GM12801 (cell line): Measurements from ENCODE around the gene WDFY4.

Experiments
- CTCF ChIP-seq: IDR thresholded peaks from one replicate; pipeline ENCODE4 v1.5.1; 2011; ENCODE audit warnings: control low read depth; ENCODE audit not compliant: insufficient read length; ENCODE audit errors: extremely low read depth

WDFY4 gene

GRCh38 chr10:48890888-48891850 is 206.5 kb downstream of the WDFY4 start:
- no peak for TF ChIP-seq CTCF

- TF ChIP-seq CTCF, result no peak
Observed at GRCh38 chr10:48894911-48895802, 210.5 kb downstream of the WDFY4 start.

DNA sequence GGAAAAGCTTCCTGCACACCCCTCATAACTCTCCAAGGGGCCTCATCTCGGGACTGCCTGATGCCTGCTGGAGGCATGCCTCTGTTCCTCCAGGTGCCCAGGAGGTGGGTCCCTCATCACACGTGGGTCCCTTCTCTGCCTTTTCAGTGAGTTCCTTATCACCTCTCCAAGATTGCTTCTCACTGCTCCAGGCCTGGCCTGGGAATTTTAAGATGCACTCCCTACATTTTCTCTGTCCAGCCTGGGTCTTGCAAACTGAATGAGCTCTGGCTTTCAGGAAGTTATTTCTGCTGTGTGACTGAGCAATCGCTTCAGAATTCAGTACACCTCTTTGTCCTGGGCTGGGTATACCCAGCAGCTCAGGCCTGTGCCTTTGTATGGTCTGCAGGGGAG is 211.1 kb downstream of the WDFY4 start:
- no peak for TF ChIP-seq CTCF

DNA sequence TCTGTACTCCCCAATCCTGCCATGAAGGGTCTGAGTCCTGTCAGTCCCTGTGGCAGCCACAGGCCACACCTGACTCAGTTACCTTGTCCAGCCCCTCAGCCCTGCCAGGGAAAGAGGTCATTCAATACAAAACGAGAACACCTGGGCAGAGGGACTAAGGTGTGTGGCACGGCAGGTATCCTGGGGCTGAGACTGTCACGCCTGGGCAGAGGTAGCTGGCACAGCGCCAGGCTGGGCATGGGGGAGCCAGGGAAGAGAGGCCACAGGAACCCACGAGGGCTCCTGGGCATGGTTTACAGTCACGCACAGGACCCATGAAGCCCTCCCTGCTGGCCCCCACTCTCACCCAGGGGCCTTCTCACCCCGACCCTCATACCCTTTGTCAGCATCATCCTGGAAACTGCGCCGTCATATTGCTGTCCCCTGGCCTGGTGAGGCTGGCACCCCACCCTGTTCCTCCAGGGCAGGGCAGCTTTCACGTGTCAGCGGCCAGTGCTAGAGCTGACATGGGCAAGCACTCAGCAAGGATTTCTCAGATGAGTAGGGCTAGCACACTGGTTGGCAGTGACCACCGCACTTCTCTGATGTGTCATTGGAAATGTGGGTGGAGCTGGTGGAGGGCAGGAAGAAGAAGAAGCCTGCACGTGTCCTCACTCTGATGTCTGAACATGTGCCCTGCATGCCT is 212.2 kb downstream of the WDFY4 start:
- TF ChIP-seq CTCF, result no peak

DNA sequence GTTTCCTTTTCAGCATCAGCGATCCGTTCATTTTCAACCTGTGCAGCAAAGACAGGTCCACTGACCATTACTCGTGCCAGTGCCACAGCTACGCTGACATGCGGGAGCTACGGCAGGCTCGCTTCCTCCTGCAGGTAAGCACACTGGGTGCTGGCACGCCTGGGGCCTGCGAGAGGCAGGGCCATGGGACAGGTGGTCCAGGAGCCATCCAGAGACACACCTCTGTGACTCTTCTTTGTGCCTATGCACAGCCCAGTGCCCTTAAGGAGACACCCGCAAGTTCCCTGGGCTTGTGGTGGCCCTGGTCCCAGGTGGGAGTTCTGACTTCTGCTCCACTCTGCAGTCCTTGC is 212.7 kb downstream of the WDFY4 start:
- TF ChIP-seq CTCF, result no peak

DNA sequence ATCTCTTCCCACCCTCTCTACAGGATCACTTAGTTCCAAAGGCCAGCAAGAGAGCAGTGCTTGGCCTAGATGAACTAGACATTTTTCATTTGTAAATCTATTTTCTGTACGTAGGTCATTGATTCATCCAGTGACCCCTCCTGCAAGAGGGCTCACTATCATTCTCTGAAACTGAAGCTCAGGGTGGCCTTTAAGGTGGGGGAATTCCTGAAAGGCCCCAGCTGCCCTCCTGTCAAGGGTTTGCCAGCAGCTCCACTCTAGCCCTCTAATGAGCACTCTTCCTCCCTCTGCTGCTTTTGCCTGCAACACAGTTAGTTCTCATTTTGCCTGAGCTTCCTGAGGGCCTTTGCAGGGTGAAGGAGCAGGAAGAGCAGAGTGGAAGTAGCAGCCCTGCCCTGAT is 213.8 kb downstream of the WDFY4 start:
- no peak for TF ChIP-seq CTCF

DNA sequence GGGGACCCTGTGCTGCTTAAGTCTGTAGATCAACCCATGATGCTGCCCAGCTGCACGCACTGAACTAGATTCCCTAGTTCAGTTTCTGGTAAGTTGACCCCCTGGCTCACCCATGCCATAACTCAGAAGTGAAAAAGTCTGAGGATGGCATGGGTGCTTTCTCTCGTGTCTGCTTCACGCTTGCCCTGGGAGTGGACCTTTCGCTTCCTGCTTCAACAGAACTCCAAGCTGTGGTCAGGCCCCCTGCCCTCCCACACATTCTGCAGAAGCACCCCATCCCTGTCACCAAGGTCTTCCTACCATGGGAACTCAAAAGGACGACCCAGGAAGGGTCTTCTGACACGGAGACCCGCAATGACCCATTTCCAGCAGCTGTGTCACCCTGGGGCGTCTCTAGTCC is 215.1 kb downstream of the WDFY4 start:
- no peak for TF ChIP-seq CTCF
